K562 (cell line): Measurements from ENCODE around the gene PPAT. TPM values are rescaled to one million over a fixed set of nuclear protein-coding genes. Genes with fewer than 3 reads are reported as not detected.

Experiments used
- ATF1 ChIP-seq, 2 experiments: fragments of 450-650 bp in 1 of 2; IDR thresholded peaks; 2 replicates each; pipeline ENCODE4 v1.6.1; 2016; ENCODE audit warnings: missing compliant biosample characterization in 1 of 2, missing genetic modification characterization in 1 of 2
- COPS2 ChIP-seq: fragments of 450-650 bp; conservative IDR thresholded peaks from 2 replicates; pipeline ENCODE4 v1.6.1; 2016; ENCODE audit warnings: mild to moderate bottlenecking, moderate library complexity
- ETV5 ChIP-seq: sonication (generic); formaldehyde crosslinking; IDR thresholded peaks from 2 replicates; pipeline ENCODE4 v1.4.0; 2020; ENCODE audit warnings: low read depth, mild to moderate bottlenecking, missing genetic modification reagents
- HDAC6 ChIP-seq: IDR thresholded peaks from 2 replicates; pipeline ENCODE4 v1.6.1; 2012; ENCODE audit warnings: low read depth, mild to moderate bottlenecking, control low read depth, inconsistent platforms, low read length, moderate library complexity
- HMBOX1 ChIP-seq: sonication (generic); IDR thresholded peaks from 2 replicates; pipeline ENCODE4 v1.6.1; 2016
- MNT ChIP-seq, 2 experiments: fragments of 450-650 bp; conservative IDR thresholded peaks; 2 replicates each; pipeline ENCODE4 v1.6.1; 2017; ENCODE audit warnings: mild to moderate bottlenecking in 2 of 2, moderate library complexity in 2 of 2
- RREB1 ChIP-seq: fragments of 250-450 bp; sonication (Bioruptor Pico); IDR thresholded peaks from 2 replicates; pipeline ENCODE4 v1.4.0; 2020
- SIN3A ChIP-seq, 2 experiments: fragments of 150-350 bp in 1 of 2; IDR thresholded peaks; 2 replicates each; pipeline ENCODE4 v1.6.1; 2011 to 2016; ENCODE audit warnings: borderline replicate concordance in 2 of 2, low read depth in 2 of 2, low read length in 2 of 2, mild to moderate bottlenecking in 2 of 2, moderate library complexity in 2 of 2; ENCODE audit not compliant: control insufficient read depth in 1 of 2
- TCF3 ChIP-seq: sonication (generic); formaldehyde crosslinking; IDR thresholded peaks from 2 replicates; pipeline ENCODE4 v1.4.0; 2020; ENCODE audit warnings: mild to moderate bottlenecking, missing genetic modification reagents
- THRA ChIP-seq: fragments of 450-650 bp; IDR thresholded peaks from 2 replicates; pipeline ENCODE4 v1.6.1; 2017; ENCODE audit warnings: mild to moderate bottlenecking, moderate library complexity
- TOE1 ChIP-seq, 2 experiments: fragments of 450-650 bp in 1 of 2; sonication (generic) in 1 of 2; formaldehyde crosslinking in 1 of 2; IDR thresholded peaks; 2 replicates each; pipeline versions ENCODE4 v1.7.1 to v1.8.0; 2016 to 2022; ENCODE audit warnings: borderline replicate concordance in 2 of 2, mild to moderate bottlenecking in 2 of 2, antibody characterized with exemption in 1 of 2, inconsistent platforms in 1 of 2, low read depth in 1 of 2, missing genetic modification reagents in 1 of 2, moderate library complexity in 1 of 2
- TRIM28 ChIP-seq: fragments of 450-650 bp; IDR thresholded peaks from 2 replicates; pipeline ENCODE4 v1.6.1; 2017
- ZNF174 ChIP-seq: fragments of 250-450 bp; sonication (Bioruptor Pico); IDR thresholded peaks from 2 replicates; pipeline ENCODE4 v1.4.0; 2020; ENCODE audit warnings: mild to moderate bottlenecking
- ZNF395 ChIP-seq: fragments of 200-800 bp; sonication (Bioruptor generic); IDR thresholded peaks from 2 replicates; pipeline ENCODE4 v1.6.1; 2017; ENCODE audit warnings: missing genetic modification characterization, missing compliant biosample characterization
- polyA plus RNA-seq, 8 experiments: library from polyadenylated mRNA; depleted of rRNA in 4 of 8; stranded (reverse) in 5 of 8; unstranded in 3 of 8; fragments of >200 nt; fragmentation: Nextera tagmentation in 2 of 8; fragmentation: Illumina TruSeq in 1 of 8; extraction: Ambion mirVana in 2 of 8; extraction: Trizol in 1 of 8; gene quantifications; 2 replicates each; pipeline versions ENCODE4 v1.2.1 to v1.2.3, GENCODE V29; 2011 to 2014; ENCODE audit warnings: inconsistent platforms in 1 of 8, missing spikeins in 1 of 8
- total RNA-seq, 7 experiments: library from RNA; depleted of rRNA in 6 of 7; stranded (reverse); fragments of >200 nt in 6 of 7; fragmentation: Illumina TruSeq in 2 of 7; extraction: Trizol in 2 of 7; gene quantifications; 2 replicates each; pipeline versions ENCODE4 v1.2.1 to v1.2.3, GENCODE V29; 2011 to 2021; ENCODE audit warnings: low replicate concordance in 1 of 7

Gene PPAT
- total and polyA plus RNA-seq, 9 of the 15 experiments (the other 6 are each of a cell fraction or from before 2014, with no cell fraction given) = 36.2 to 75.8 (median 55.5) TPM

- TF ChIP-seq ZNF395 (CRISPR knock-in tag) (no peak), RREB1 (CRISPR knock-in tag) (no peak), ETV5 (no peak), HDAC6 (no peak), TCF3 (CRISPR knock-in tag) (no peak), MNT (conservative IDR thresholded peaks at IDR 0.05) (peak; percentile 86 to 91), TRIM28 (no peak), TOE1 (IDR thresholded peaks at IDR 0.05; ENCODE audit: borderline replicate concordance) (no peak; the same call in 1 of the 2 replicates), TOE1 (CRISPR knock-in tag; IDR thresholded peaks at IDR 0.05; ENCODE audit: borderline replicate concordance, low read depth) (no peak), ZNF174 (CRISPR knock-in tag) (no peak), HMBOX1 (no peak), SIN3A (IDR thresholded peaks at IDR 0.05; ENCODE audit: borderline replicate concordance in 2 of 2, control insufficient read depth in 1 of 2, low read depth in 2 of 2, low read length in 2 of 2) (peak; percentile 52 to 76; a peak in 2 of 4 replicates), THRA (no peak), COPS2 (no peak), ATF1 (CRISPR knock-in tag; IDR thresholded peaks at IDR 0.05) (0 out of 2 replicates have a peak, but pooled peaks have one; percentile 26), ATF1 (tag; IDR thresholded peaks at IDR 0.05) (peak; percentile 87)
Observed at GRCh38 chr4:56467284-56468096, 32.1 kb upstream of the PPAT start, which contains the start of gene SRP72 (continued).
